ENCODE measurements around the gene SRPX2. TPM values are rescaled to one million over a fixed set of nuclear protein-coding genes. Genes with fewer than 3 reads are reported as not detected.

Gene SRPX2
- total and polyA plus RNA-seq, 2 of the 13 experiments (the other 11 are each of a cell fraction or from before 2014, with no cell fraction given), result 1.5 to 6.7 TPM

DNA sequence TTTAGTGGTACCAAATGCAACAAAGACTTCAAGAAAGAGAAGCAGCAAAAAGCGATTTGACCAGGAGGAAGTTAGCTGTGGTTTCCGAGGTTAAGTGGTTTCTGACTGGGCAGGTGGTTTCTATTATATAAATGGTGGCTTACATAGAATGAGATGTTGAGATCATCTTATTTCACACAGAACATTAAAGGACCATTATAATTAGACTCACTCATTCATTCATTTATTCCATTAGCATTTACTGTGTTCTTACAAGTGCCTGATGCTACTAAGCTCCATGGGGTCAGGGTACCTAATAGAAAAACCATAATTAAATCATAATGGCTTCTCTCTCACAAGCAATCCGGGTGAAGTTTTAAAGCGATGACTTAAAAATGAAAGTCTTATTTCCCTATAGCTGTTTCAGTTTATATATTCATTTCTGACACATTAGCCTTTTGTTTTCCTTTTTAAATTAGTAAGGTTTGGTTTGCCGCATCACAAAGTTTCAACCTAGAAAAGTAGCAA lies 18.0 kb upstream of the SRPX2 start:
- no peaks in the 10 kb centered on the region for H4K20me1 ChIP-seq (ENCODE audit: insufficient read depth, low read length)
- 97% methylated on average over 5 of the region's 5 CpGs for WGBS (ENCODE audit: low lambda C conversion rate)
- peaks cover 2 to 4% of the 10 kb centered on the region in 2 experiments; a peak in 1 of 5 replicates for H3K36me3 ChIP-seq (replicated peaks in 1 of 2; ENCODE audit: control insufficient read depth in 1 of 2, insufficient read depth in 2 of 2, low read length in 2 of 2)
- no peak overlapping the region for H3K4me3 ChIP-seq (replicated peaks in 1 of 3; ENCODE audit: insufficient read depth in 1 of 3, low read depth in 2 of 3, low read length in 3 of 3)
- no peak for DNase-seq (ENCODE audit: low spot score)
- H3K9me3 ChIP-seq (ENCODE audit: low read length), result no peaks in the 10 kb centered on the region
- H3K9ac ChIP-seq (ENCODE audit: insufficient read depth, low read depth, low read length), result no peak overlapping the region
- no peak overlapping the region for H3K4me2 ChIP-seq (ENCODE audit: low read depth, low read length)
- intact Hi-C loops (cut with micrococcal nuclease; ENCODE audit: unreplicated experiment), result no loop called here
- H3K4me1 ChIP-seq (ENCODE audit: insufficient read depth, low read length), result no peaks in the 10 kb centered on the region
- no peak for ATAC-seq
- H3K79me2 ChIP-seq (ENCODE audit: insufficient read depth, low read length), result no peaks in the 10 kb centered on the region
- in situ Hi-C loops (cut with HindIII; ENCODE audit: extremely low pct_ligation_motif_present, low pct_unique_long_range_greater_than_20kb), result no loop called here
- BruUV-seq (replicated peaks), result no TSS peak
- ChIA-PET POLR2A (no interaction called here), CTCF (ENCODE audit: low intra/inter-chr PET ratio, low total read pairs) (no interaction called here)
- H3K27me3 ChIP-seq (ENCODE audit: control insufficient read depth in 1 of 2, insufficient read depth in 2 of 2, low read length in 2 of 2), result no peaks in the 10 kb centered on the region
- no peak overlapping the region for H3K27ac ChIP-seq (ENCODE audit: extremely low read length, insufficient read depth, low read length)
- TF ChIP-seq NCOA5 (CRISPR knock-in tag; IDR thresholded peaks at IDR 0.05) (no peak), SAP130 (CRISPR knock-in tag; IDR thresholded peaks at IDR 0.05; ENCODE audit: low read depth) (no peak), ZFP36 (IDR thresholded peaks at IDR 0.05; ENCODE audit: borderline replicate concordance, low read depth, low read length, partially characterized antibody) (no peak), PHF8 (CRISPR knock-in tag; IDR thresholded peaks at IDR 0.05) (no peak), MEIS1 (CRISPR knock-in tag; IDR thresholded peaks at IDR 0.05; ENCODE audit: borderline replicate concordance) (no peak), MTA1 (CRISPR knock-in tag; IDR thresholded peaks at IDR 0.05; ENCODE audit: borderline replicate concordance) (no peak), ZNF660 (CRISPR knock-in tag; IDR thresholded peaks at IDR 0.05; ENCODE audit: borderline replicate concordance, low read depth) (no peak), ZSCAN20 (CRISPR knock-in tag; IDR thresholded peaks at IDR 0.05; ENCODE audit: borderline replicate concordance) (no peak), ZFY (CRISPR knock-in tag; IDR thresholded peaks at IDR 0.05) (no peak), CHD4 (IDR thresholded peaks at IDR 0.05; ENCODE audit: borderline replicate concordance, low read length) (no peak), DMAP1 (CRISPR knock-in tag; IDR thresholded peaks at IDR 0.05) (no peak), GATAD1 (CRISPR knock-in tag; IDR thresholded peaks at IDR 0.05) (no peak), ZSCAN9 (CRISPR knock-in tag; IDR thresholded peaks at IDR 0.05; ENCODE audit: borderline replicate concordance) (no peak), GABPB1 (CRISPR knock-in tag; IDR thresholded peaks at IDR 0.05) (no peak)
- TF ChIP-seq, protein P1, sequence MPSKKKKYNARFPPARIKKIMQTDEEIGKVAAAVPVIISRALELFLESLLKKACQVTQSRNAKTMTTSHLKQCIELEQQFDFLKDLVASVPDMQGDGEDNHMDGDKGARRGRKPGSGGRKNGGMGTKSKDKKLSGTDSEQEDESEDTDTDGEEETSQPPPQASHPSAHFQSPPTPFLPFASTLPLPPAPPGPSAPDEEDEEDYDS (CRISPR knock-in tag; IDR thresholded peaks at IDR 0.05), result no peak
- no peak overlapping the region for H2AFZ ChIP-seq (ENCODE audit: low read length)
- FAIRE-seq, result no peak
